Measurements from ENCODE around the gene TREM1. TPM values are rescaled to one million over a fixed set of nuclear protein-coding genes. Genes with fewer than 3 reads are reported as not detected.

Gene TREM1
- polyA plus RNA-seq (2013, experiment 1 of 2) = not detected
- polyA plus RNA-seq (2013, experiment 2 of 2) = not detected

DNA sequence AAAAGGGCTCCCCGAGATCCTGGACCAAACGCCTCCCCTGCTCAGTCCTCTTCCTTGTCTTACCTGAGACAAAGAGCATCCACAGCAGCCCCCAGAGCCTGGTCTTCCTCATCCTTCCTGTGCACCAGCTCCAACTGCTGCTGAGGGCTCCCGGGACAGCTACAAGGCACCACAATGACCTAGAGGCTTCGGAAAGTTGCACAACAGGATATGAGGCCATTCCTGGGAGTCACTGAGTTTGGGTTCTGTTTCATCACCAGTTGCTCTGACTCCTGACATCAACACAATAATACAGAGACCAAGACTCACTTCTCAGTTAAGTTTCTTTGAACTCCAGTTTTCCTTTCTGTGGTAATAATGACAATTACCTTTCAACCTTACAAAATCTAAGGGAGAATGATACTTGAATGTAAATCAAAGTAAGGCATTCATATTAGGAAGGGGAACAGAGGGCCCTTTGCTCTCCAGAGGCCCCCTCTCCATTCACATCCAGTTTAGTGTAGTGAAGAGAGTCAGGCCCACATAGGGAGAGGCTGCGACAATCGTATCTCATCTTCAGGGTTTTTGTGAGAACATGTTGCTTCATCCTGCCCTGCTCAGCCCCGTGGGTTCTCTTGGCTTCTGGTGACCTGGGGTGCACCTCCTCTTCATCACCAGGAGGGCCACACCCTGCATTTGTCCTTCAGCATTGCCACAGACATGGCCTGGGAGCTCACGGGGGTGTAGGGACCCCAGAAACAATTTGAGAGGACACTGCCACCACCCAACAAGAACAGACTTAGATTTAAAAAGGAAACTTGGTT is at the start of gene TREM1:
TREM1 (minus strand) TSS at position 139 of the 803 bp plus-strand sequence; CDS start at position 112, 27 bp downstream.
- peaks cover 48% of the 10 kb centered on the region for H3K27me3 ChIP-seq (ENCODE audit: insufficient read depth, low read length)
- no peak within 1 kb of the TSS for H3K9ac ChIP-seq (ENCODE audit: low read depth, low read length)
- H3K4me1 ChIP-seq (ENCODE audit: insufficient read depth, low read length) = peaks cover 8% of the 10 kb centered on the region; the same call in 1 of the 2 replicates
- 89% methylated on average over 8 of the region's 8 CpGs for WGBS
- H3K27ac ChIP-seq (ENCODE audit: low read depth, low read length) = no peak within 1 kb of the TSS
- H3K9me3 ChIP-seq (ENCODE audit: insufficient read depth, low read depth, low read length) = no peaks in the 10 kb centered on the region
- no peaks in the 10 kb centered on the region for H3K36me3 ChIP-seq (ENCODE audit: insufficient read depth, low read length)
- H3K4me3 ChIP-seq (ENCODE audit: low read length) = no peak within 1 kb of the TSS

GRCh38 chr6:41335943-41336342 is 49.5 kb upstream of the TREM1 start:
- Histone ChIP-seq H3K9ac (ENCODE audit: low read depth, low read length) (no peak overlapping the region), H3K27me3 (ENCODE audit: insufficient read depth, low read length) (no peaks in the 10 kb centered on the region), H3K4me3 (ENCODE audit: low read length) (no peak overlapping the region), H3K4me1 (ENCODE audit: insufficient read depth, low read length) (no peaks in the 10 kb centered on the region), H3K9me3 (ENCODE audit: insufficient read depth, low read depth, low read length) (no peaks in the 10 kb centered on the region), H3K27ac (ENCODE audit: low read depth, low read length) (no peak overlapping the region), H3K36me3 (ENCODE audit: insufficient read depth, low read length) (no peaks in the 10 kb centered on the region)
- 87% methylated on average over 11 of the region's 11 CpGs for WGBS

DNA sequence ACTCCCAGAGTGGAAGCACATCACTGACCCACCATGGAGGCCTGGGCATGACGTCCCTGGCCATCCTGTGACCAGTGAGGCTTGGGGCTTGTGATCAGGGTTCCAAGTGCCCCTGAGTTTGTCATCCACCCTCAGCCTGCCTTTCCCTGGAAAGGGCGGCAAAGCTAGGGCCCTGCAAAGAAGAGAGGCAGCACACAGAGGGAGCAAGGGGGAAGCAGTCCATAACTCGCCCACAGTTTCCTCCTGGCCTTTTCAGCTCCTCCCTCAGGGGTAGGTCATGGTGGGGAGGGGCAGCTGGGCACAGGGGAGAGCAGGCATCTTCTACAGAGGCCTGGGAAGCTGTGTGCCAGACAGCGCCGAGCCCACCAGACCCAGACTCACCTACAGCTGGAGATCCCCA is 48.8 kb upstream of the TREM1 start, which contains the start of gene NCR2:
NCR2 (plus strand) TSS at position 313 of the 400 bp plus-strand sequence. CDS start 269 bp downstream, outside the sequence.
- Histone ChIP-seq H3K27ac (ENCODE audit: low read depth, low read length) (no peak within 1 kb of the TSS), H3K27me3 (ENCODE audit: insufficient read depth, low read length) (no peaks in the 10 kb centered on the region), H3K36me3 (ENCODE audit: insufficient read depth, low read length) (no peaks in the 10 kb centered on the region), H3K9me3 (ENCODE audit: insufficient read depth, low read depth, low read length) (no peaks in the 10 kb centered on the region), H3K4me1 (ENCODE audit: insufficient read depth, low read length) (no peaks in the 10 kb centered on the region), H3K4me3 (ENCODE audit: low read length) (no peak within 1 kb of the TSS), H3K9ac (ENCODE audit: low read depth, low read length) (no peak within 1 kb of the TSS)
- 91% methylated on average over 5 of the region's 5 CpGs for WGBS

DNA sequence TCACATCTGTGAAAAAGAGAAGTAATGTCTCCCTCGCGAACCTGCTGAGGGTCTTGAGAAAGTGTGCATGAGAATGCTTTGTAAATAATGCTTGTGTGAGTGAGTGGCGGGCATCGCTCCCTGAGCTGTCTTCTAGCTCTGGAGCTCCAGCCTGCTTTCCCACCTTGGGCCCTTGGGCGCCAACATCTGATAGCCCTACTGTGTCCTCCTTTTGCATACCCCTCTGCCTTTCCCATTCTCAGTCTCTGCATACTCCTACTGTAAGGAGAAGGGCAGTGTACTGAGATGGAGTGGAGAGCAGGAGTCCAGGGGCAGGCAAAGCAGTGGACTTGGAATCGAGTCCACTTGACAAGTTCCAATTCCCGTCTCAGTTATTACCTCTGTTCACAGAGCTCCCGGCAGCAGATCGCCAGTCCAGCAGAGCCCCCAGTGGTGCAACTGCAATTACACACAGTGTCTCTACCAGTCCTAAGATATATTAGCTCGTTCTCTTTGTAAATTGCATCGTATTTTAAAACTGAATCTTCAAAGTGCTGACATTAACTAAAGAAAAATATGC is 48.1 kb upstream of the TREM1 start:
- Histone ChIP-seq H3K27me3 (ENCODE audit: insufficient read depth, low read length) (no peaks in the 10 kb centered on the region), H3K27ac (ENCODE audit: low read depth, low read length) (no peak overlapping the region), H3K9ac (ENCODE audit: low read depth, low read length) (no peak overlapping the region), H3K36me3 (ENCODE audit: insufficient read depth, low read length) (no peaks in the 10 kb centered on the region), H3K9me3 (ENCODE audit: insufficient read depth, low read depth, low read length) (no peaks in the 10 kb centered on the region), H3K4me1 (ENCODE audit: insufficient read depth, low read length) (no peaks in the 10 kb centered on the region), H3K4me3 (ENCODE audit: low read length) (no peak overlapping the region)
- WGBS = 90% methylated on average over 11 of the region's 11 CpGs

- Histone ChIP-seq H3K4me3 (ENCODE audit: low read length) (no peak overlapping the region), H3K36me3 (ENCODE audit: insufficient read depth, low read length) (no peaks in the 10 kb centered on the region), H3K9ac (ENCODE audit: low read depth, low read length) (no peak overlapping the region), H3K27me3 (ENCODE audit: insufficient read depth, low read length) (peaks cover 4% of the 10 kb centered on the region; the same call in 1 of the 2 replicates), H3K4me1 (ENCODE audit: insufficient read depth, low read length) (no peaks in the 10 kb centered on the region), H3K27ac (ENCODE audit: low read depth, low read length) (no peak overlapping the region), H3K9me3 (ENCODE audit: insufficient read depth, low read depth, low read length) (no peaks in the 10 kb centered on the region)
- 84% methylated on average over 4 of the region's 4 CpGs for WGBS
Measured at GRCh38 chr6:41332842-41333736, 46.6 kb upstream of the TREM1 start.

DNA sequence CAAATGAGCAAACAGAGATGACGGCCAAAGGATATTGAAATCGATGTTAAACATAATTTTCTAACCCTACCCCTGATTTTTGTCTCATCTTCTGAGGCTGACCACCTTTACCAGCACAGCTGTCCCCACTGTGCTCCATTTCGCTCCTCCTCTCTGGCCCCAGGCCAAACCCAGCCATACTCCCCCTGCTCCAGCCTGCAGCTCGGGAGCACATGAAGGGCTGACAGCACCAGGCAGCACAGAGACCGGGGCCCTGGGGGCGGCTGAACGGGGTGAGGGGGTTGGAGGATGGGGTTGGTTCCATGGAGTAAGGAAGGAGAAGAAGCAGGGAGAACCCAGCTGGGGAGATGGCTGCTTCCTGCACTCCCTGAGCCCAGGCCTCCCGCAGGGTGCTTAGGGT is 45.8 kb upstream of the TREM1 start:
- Histone ChIP-seq H3K27ac (ENCODE audit: low read depth, low read length) (no peak overlapping the region), H3K36me3 (ENCODE audit: insufficient read depth, low read length) (no peaks in the 10 kb centered on the region), H3K27me3 (ENCODE audit: insufficient read depth, low read length) (peaks cover 4% of the 10 kb centered on the region; the same call in 1 of the 2 replicates), H3K4me1 (ENCODE audit: insufficient read depth, low read length) (no peaks in the 10 kb centered on the region), H3K9me3 (ENCODE audit: insufficient read depth, low read depth, low read length) (no peaks in the 10 kb centered on the region), H3K4me3 (ENCODE audit: low read length) (no peak overlapping the region), H3K9ac (ENCODE audit: low read depth, low read length) (no peak overlapping the region)
- 87% methylated on average over 8 of the region's 8 CpGs for WGBS

DNA sequence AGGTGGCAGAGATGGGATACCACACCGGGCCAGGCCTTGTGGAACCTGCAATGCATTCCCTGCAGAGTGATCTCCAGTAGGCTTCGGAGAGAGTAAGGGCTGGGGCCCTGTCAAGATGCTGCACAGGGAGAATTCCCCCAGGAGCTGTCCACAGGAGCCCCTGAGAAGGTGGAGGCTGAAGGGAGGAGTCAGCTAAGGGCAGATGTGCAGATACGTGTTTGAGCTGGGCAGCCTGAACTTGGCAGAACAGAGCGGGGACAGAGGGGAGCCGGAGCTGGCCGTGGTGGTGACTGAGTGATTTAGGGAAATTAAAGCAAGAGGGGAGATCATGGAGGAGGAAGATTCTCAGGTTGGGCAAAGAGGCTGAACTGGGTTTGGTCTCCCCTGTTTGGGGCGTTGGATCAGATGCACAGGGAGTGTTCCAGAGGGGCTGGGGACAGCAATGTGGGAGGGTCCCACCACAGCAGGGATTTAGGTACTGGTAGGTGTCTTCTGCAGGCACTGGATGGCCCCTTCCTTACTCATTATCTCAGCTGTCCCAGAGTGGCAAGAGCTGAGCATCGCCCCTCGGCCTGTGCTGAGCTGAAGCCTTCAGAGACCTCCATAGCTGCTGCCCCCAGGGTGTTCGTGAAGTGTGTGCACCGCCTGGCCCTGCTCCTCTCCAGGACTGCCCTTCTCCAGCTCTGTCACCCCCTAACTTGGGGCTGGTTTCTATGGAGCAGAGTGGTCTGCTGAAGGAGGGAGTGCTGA is 45.1 kb upstream of the TREM1 start:
- peaks cover 4% of the 10 kb centered on the region; the same call in 1 of the 2 replicates for H3K27me3 ChIP-seq (ENCODE audit: insufficient read depth, low read length)
- H3K9ac ChIP-seq (ENCODE audit: low read depth, low read length) = no peak overlapping the region
- no peaks in the 10 kb centered on the region for H3K9me3 ChIP-seq (ENCODE audit: insufficient read depth, low read depth, low read length)
- 89% methylated on average over 11 of the region's 11 CpGs for WGBS
- H3K4me3 ChIP-seq (ENCODE audit: low read length) = no peak overlapping the region
- H3K27ac ChIP-seq (ENCODE audit: low read depth, low read length) = no peak overlapping the region
- no peaks in the 10 kb centered on the region for H3K4me1 ChIP-seq (ENCODE audit: insufficient read depth, low read length)
- no peaks in the 10 kb centered on the region for H3K36me3 ChIP-seq (ENCODE audit: insufficient read depth, low read length)

GRCh38 chr6:41327177-41327576 is 40.7 kb upstream of the TREM1 start:
- H3K9ac ChIP-seq (ENCODE audit: low read depth, low read length) = no peak overlapping the region
- no peak overlapping the region for H3K4me3 ChIP-seq (ENCODE audit: low read length)
- peaks cover 4% of the 10 kb centered on the region; the same call in 1 of the 2 replicates for H3K27me3 ChIP-seq (ENCODE audit: insufficient read depth, low read length)
- no peak overlapping the region for H3K27ac ChIP-seq (ENCODE audit: low read depth, low read length)
- no peaks in the 10 kb centered on the region for H3K9me3 ChIP-seq (ENCODE audit: insufficient read depth, low read depth, low read length)
- H3K4me1 ChIP-seq (ENCODE audit: insufficient read depth, low read length) = no peaks in the 10 kb centered on the region
- 84% methylated on average over 2 of the region's 2 CpGs for WGBS
- no peaks in the 10 kb centered on the region for H3K36me3 ChIP-seq (ENCODE audit: insufficient read depth, low read length)

DNA sequence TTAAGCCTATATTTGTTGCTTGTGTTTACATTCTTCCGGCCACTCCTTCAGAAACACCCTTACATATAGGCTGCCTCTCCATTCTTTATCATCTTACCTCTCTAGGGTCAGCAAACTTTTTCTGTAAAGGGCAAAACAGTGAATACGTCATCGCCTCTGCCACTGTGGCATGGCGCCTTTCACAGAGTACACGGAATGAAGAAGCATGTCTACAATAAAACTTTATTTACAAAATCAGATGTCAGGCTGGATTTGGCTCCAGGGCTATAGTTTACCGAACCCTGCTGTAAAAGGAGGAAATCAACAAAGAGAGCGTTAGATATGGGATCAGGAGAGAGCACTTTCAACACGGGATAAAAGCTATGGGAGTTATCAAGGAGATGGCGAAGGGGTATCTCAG is 39.6 kb upstream of the TREM1 start:
- Histone ChIP-seq H3K9ac (ENCODE audit: low read depth, low read length) (no peak overlapping the region), H3K27ac (ENCODE audit: low read depth, low read length) (no peak overlapping the region), H3K4me1 (ENCODE audit: insufficient read depth, low read length) (no peaks in the 10 kb centered on the region), H3K9me3 (ENCODE audit: insufficient read depth, low read depth, low read length) (no peaks in the 10 kb centered on the region), H3K27me3 (ENCODE audit: insufficient read depth, low read length) (peaks cover 4% of the 10 kb centered on the region; the same call in 1 of the 2 replicates), H3K4me3 (ENCODE audit: low read length) (no peak overlapping the region), H3K36me3 (ENCODE audit: insufficient read depth, low read length) (no peaks in the 10 kb centered on the region)
- WGBS = 87% methylated on average over 9 of the region's 9 CpGs

- no peaks in the 10 kb centered on the region for H3K4me1 ChIP-seq (ENCODE audit: insufficient read depth, low read length)
- no peaks in the 10 kb centered on the region for H3K36me3 ChIP-seq (ENCODE audit: insufficient read depth, low read length)
- H3K27me3 ChIP-seq (ENCODE audit: insufficient read depth, low read length) = peaks cover 4% of the 10 kb centered on the region; the same call in 1 of the 2 replicates
- H3K9me3 ChIP-seq (ENCODE audit: insufficient read depth, low read depth, low read length) = no peaks in the 10 kb centered on the region
- no peak overlapping the region for H3K27ac ChIP-seq (ENCODE audit: low read depth, low read length)
- no peak overlapping the region for H3K9ac ChIP-seq (ENCODE audit: low read depth, low read length)
- 96% methylated on average over 4 of the region's 4 CpGs for WGBS
- H3K4me3 ChIP-seq (ENCODE audit: low read length) = no peak overlapping the region
Measured at GRCh38 chr6:41325446-41326066, 39.1 kb upstream of the TREM1 start.

Measured in HUES64 (cell line).